Skin of body (tissue), 3 donors: ENCODE measurements around the gene SLC35A3. TPM values are rescaled to one million over a fixed set of nuclear protein-coding genes. Genes with fewer than 3 reads are reported as not detected.

ENCODE experiments used
- DNase-seq: peaks from one replicate; lab custom pipeline; 2025; lab: John Stamatoyannopoulos, UW
- small RNA-seq: library from RNA; depleted of rRNA; stranded (forward); fragments of <200 nt; gene quantifications from one replicate; pipeline ENCODE3, GENCODE V24; 2014; ENCODE audit warnings: low replicate concordance
- total RNA-seq: library from RNA; depleted of rRNA; stranded (reverse); fragments of >200 nt; gene quantifications from one replicate; pipeline ENCODE4 v1.2.3, GENCODE V29; 2014

Gene SLC35A3
- total RNA-seq, 1 donor from 2014 or later, result 26.7 TPM

DNA sequence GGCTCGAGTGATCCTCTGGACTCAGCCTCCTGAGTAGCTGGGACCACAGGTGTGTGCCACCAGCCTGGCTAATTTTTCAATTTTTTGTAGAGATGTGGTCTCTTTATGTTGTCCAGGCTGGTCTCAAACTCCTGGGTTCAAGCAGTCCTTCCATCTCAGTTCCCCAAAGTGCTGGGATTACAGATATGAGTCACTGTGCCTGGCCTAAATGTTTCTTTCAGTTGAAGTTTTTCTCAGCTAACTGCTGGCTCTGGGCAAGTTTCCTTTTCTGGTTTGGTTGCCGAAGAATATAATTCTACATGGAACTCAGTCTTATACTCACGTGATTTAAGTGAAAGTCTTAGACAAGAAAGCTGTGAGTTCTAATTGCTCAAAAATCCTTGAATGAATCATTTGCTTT is 106.0 kb downstream of the SLC35A3 start:
- DNase-seq, result no peak

DNA sequence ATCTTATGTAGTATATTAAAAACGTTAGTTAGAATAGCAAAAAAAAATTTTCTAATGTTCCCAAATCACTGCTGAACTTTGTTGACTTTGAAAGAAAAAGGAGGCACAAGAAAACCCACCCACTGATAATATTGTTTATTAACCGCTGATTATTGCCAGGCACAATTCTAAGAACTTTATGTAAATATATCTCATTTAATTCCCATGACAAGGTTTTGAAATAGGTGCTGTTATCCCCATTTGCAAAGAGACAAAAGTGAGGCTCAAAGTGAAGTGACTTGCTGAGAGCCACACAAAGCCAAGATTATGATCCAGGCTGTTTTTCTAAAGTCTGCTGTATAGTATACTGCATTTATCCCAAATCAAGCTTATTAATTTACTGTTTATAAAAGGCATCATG is 106.5 kb downstream of the SLC35A3 start:
- DNase-seq, result no peak

DNA sequence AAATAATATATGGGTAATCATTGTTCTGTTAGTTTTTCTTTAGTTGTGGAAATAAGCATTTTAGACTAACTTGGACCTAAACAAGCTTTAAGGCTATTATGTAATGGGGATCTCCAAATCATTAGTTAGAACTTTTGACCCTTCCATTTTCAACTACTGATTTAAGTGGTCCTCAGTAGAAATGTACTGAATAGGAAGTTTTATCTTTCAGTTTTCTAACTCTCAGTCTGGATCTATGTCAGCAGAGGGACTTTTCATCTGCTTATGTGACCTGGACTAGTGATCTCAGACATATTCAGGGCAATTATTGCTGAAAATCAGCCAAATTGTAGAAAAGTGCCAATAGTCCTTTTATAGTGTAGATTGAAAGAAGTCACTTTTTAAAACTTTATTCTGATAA is 106.9 kb downstream of the SLC35A3 start:
- no peak for DNase-seq

DNA sequence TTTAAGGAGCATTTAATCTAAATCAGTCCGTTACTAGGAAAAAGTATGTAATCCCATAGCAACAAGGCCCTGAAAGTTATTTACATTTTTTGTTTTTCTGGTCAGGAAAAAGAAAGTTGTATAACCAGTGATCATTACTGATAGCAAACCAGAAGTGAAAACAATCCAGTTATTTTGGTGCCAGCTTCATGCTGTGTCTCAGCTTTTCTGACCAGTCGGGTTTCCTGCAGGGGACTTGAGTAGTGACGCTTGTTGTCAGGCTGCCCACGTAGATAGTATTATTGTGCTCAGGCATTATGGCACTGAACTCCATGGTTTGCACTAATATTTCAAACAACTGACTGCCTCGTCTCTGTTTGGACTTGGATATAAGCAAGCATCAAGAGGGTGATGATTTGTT is 107.7 kb downstream of the SLC35A3 start:
- no peak for DNase-seq

DNA sequence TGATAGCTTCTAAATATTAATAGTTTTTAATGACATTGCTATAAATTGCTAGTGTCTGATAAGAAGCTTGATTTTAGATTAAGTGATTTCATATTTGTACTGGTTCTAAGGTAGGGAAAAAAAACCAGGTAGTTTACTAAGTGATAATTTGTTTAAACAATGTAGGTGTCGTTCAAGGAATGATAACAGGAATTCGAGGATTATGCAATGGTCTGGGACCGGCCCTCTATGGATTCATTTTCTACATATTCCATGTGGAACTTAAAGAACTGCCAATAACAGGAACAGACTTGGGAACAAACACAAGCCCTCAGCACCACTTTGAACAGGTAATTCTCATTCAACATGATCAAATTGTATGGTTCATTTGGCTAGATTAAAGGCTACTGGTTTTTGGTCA is 110.5 kb downstream of the SLC35A3 start:
- DNase-seq, result no peak

Small RNA genes lying within 50 kb of the gene (small RNA-seq; reads per million reads assigned to genes)
- gene RNU6-1318P, result not detected
- gene RNU6-750P, result not detected

Other genes with a start within 250 kb of the SLC35A3 start
- 31.3 TPM for gene FRRS1, start 203.4 kb upstream of the SLC35A3 start, total RNA-seq
- 41.4 TPM for gene AGL, start 119.6 kb upstream of the SLC35A3 start, total RNA-seq
- 3.7 TPM for gene SASS6, start 162.9 kb downstream of the SLC35A3 start, total RNA-seq
- gene TRMT13, start 163.2 kb downstream of the SLC35A3 start, total RNA-seq, result 31.7 TPM
- gene LRRC39, start 208.3 kb downstream of the SLC35A3 start, total RNA-seq, result 35.4 TPM